Activated CD4-positive, alpha-beta T cell treated with anti-CD3 and anti-CD28 coated beads for 48 hours (primary cell): ENCODE measurements around the gene TRIM62.
A peak's percentile ranks its signal among the peaks of the same experiment; 100 is the strongest.
"Not testable (repeated sequence)": the region's sequence is repeated elsewhere in the genome, so short reads cannot be mapped to it uniquely, and the experiment has no call there.

Experiments
- DNase-seq: peaks from one replicate; pipeline ENCODE4 v3.0.0-alpha.2; 2020

Gene TRIM62

DNA sequence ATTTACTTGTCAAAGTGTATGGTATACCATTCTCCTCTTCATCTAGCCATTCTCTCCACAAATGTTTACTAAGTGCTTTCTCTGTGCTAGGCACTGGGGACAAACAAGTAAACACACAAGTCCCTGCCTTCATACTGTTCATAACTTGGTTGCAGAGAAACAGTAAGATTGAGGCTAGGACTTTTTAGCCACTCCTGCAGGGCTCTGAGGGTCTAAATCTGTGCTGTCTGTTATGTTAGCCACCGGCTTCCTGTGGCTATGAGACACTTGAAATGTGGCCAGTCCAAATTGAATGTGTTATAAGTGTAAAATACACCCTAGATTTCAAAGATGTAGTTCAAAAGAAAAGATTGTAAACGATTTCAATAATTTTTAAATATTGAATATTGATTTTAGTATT lies 50.7 kb downstream of the TRIM62 start:
- DNase-seq: no peak

DNA sequence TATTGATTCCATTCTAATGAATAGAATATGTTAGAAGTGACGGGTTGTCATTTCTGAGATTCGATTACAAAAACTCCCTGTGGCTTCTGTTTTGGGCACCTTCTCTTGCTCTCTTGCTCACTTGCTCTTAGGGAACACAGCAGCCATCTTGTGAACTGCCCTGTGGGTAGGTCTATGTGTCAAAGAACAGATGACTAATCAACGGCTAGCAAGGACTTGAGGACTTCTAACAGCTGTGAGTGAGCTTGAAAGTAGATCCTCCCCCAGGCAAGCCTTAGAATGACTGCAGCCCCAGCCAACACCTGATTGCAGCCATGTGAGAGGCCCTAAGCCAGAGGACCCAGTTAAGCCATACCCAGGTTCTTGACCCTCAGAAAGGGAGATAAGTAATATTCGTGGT lies 51.5 kb downstream of the TRIM62 start:
- DNase-seq: peak; percentile 58

- DNase-seq: no peak
Measured at GRCh38 chr1:33128781-33129180, 53.1 kb downstream of the TRIM62 start.

GRCh38 chr1:33127001-33127823 lies 54.6 kb downstream of the TRIM62 start:
- DNase-seq: peak; percentile 100

GRCh38 chr1:33126411-33127000 lies 55.3 kb downstream of the TRIM62 start:
- no peak for DNase-seq

DNA sequence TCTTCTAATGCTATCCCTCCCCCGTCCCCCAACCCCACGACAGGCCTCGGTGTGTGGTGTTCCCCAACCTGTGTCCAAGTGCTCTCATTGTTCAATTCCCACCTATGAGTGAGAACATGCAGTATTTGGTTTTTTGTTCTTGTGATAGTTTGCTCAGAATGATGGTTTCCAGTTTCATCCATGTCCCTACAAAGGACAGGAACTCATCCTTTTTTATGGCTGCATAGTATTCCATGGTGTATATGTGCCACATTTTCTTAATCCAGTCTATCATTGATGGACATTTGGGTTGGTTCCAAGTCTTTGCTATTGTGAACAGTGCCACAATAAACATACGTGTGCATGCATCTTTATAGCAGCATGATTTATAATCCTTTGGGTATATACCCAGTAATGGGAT lies 57.2 kb downstream of the TRIM62 start:
- DNase-seq: not testable (repeated sequence)

DNA sequence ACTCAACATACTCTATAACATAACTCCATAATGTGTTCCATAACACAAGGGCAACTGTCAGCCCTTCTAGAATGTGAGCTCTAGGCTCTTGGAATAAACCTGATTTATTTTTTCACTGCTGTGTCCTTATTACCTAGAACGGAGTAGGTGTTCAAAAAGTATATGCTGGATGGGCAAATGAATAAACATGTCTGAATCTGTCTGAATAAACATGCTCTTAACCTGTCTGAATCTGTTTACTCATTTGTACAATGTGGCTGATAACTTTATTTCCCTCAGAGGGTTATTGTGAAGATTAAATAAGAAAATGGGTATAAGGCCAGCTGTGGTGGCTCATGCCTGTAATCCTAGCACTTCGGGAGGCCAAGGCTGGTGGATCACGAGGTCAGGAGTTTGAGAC lies 58.6 kb downstream of the TRIM62 start:
- no peak for DNase-seq

DNA sequence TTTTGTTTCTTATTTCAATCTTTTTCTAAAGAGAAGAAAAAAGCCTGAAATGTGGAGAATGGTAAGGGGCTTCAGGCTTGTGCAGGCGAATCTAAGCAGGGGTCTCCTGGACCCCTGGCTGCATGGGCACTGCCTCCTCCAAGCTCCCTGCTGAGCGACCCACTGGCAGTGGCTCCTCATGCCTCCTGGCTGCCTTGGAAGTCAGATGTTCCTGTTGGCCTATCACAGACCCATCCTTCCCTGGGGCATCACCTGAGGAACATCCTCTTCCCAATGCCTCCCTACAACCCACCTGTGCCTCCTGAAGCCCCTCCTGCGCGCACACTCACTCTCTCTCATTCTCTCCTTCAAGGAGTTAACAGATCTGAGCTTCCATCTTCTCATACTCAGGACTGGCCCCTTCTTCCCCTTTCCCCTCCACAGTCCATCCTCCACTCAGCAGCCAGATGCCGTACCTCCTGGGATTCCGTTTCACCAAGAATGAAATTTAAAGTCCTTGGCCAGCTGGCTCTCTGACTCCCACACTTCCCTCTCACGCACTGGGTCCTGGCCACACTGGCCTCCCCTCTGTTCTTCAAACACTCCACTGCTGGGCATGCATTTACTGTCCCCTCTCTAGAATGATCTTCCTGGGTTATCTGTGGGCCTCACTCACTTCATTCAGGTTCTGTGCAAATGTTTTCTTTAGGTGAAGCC lies 59.2 kb downstream of the TRIM62 start:
- DNase-seq: no peak

- no peak for DNase-seq
Measured at GRCh38 chr1:33121728-33122127, 60.1 kb downstream of the TRIM62 start.

GRCh38 chr1:33120436-33121231 lies 61.2 kb downstream of the TRIM62 start:
- DNase-seq: no peak

DNA sequence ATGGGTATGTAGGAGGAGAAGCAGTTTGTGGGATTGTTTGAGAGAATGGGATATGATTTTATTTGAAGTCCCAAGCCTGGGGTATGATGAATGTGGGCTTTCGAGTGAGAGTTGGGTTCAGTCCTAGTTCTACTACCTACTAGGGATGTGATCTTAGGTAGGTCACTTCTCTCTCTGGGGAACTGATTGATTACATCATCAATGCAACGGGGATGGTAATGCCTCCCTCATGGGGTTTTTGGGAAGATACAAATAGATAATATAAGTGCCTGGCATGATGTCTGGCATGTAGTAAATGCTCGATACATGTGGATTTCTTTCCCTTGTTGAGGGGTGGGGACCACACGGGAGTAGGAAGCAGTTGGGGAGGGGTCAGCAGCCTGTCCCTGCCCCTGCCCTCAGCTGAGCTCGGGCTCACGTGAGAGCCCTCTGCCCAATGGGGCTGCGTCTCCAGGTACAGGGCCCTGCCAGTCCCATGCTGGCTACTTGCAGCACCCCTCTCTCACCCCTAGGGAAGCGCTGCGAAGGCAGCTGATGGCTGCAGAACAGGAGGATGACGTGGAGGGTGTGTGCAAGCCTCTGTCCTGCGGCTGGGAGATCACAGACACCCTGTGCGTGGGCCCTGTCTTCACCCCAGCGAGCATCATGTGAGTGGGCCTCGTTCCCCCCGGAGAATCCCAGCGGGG lies 62.2 kb downstream of the TRIM62 start:
- no peak for DNase-seq

GRCh38 chr1:33119050-33119449 lies 62.8 kb downstream of the TRIM62 start:
- DNase-seq: no peak

DNA sequence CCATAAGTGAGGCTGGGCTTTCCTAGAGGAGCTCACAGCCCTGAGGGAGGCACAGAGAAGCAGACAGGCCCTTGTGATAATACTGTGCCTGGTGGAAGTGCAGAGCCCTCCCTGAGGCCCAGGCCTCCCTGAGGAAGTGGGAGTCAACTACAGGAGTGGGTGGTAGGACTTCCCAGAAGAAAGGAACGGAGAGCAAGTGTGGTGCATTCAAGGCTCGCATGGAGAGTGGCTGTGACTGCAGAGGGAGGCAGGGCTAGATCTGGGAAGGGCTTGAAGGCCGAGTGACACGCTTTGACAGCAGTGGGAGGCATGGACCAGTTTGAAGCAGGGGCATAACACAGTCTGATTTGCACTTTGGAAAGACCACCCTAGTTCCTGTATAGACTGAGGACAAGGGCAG lies 63.6 kb downstream of the TRIM62 start:
- no peak for DNase-seq

- DNase-seq: no peak
Measured at GRCh38 chr1:33117440-33118085, 64.3 kb downstream of the TRIM62 start.

DNA sequence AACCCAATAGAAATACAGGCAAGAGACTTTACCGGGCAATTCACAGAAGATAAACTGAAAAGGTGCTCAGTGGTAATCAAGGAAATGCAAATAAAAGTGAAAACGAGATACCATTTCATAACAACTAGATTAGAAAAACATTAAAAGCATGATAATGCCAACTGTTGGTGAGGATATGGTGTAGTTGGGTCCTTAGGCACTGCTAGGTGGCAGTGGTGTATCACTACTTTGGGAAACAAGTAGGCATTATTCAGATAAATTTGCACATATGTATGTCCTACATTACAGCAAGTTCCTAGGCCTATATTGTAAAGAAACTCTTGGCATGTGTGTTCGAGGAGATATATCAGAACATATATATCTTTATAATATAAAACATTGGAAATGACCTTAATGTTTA lies 69.9 kb downstream of the TRIM62 start:
- DNase-seq: no peak

DNA sequence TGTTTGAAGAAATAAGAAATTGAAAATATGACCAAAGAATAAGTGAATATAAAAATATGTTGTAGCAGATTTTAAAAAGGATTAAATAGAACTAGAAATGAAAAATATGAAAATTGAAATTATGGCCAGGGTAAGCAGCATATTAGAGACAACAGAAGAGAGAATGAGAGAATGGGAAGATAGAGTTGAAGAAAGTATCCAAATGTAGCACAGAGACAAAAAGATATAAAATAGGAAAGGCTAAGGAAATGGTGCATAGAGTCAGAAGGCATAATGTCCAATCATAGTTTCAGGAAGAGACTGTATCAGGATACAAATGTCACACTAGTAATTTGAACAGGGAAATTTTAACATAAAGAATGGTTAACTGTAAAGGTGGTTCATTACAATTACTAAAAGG lies 71.4 kb downstream of the TRIM62 start:
- no peak for DNase-seq

GRCh38 chr1:33100119-33100415 lies 81.8 kb downstream of the TRIM62 start:
- DNase-seq: not testable (repeated sequence)

- DNase-seq: peak; percentile 79
Measured at GRCh38 chr1:33099290-33100118, 82.3 kb downstream of the TRIM62 start.

GRCh38 chr1:33098371-33098770 lies 83.5 kb downstream of the TRIM62 start:
- no peak for DNase-seq

GRCh38 chr1:33097762-33098161 lies 84.1 kb downstream of the TRIM62 start:
- DNase-seq: no peak

DNA sequence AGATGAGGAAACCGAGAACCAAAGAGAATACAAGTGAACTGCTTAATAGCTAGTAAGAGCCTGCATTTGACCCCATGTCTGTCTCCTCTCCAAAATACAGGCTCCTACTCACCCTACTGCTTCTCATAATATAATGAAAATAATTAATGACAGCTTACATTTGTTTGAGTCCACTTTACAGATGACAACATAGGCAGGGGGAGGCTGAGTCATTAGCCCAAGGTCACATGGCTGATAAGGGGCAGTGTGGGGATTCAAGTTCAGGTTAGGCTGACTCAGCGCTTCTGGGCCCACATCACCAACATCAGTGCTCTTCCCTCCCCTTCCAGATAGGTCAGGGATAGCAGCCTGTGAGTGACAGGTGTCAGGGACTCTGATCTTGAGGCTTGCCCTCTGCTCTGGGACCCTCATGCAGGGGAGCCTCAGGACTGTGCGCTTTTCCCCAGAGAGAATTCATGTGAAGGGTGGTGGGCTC lies 84.7 kb downstream of the TRIM62 start:
- peak; percentile 25 for DNase-seq
